H1 (cell line): ENCODE measurements around the gene ADIPOR2. TPM values are rescaled to one million over a fixed set of nuclear protein-coding genes. Genes with fewer than 3 reads are reported as not detected.

Experiments
- CTCF ChIA-PET: fragments of 300-600 bp; sonication (Branson Sonifier 250); formaldehyde crosslinking; loops from one replicate; lab custom pipeline; 2021; ENCODE audit not compliant: partially characterized antibody; lab: Charles Lee
- POLR2A ChIA-PET: fragments of 300-600 bp; sonication (Branson Sonifier 250); formaldehyde crosslinking; loops from one replicate; lab custom pipeline; 2021; ENCODE audit warnings: inconsistent platforms; ENCODE audit not compliant: partially characterized antibody; lab: Charles Lee
- DNase-seq, 2 experiments: peaks; one replicate each; pipeline versions ENCODE4 v3.0.0 to v3.0.0-alpha.2; 2010 to 2022; ENCODE audit warnings: low spot score in 2 of 2, low read depth in 1 of 2, mixed read lengths in 1 of 2
- FAIRE-seq: peaks from 2 replicates; lab custom pipeline; 2011; peaks lifted over from hg19 to GRCh38; lab: Jason Lieb, UNC
- H2AFZ ChIP-seq: 2 replicates; pipeline ENCODE4 v1.8.1; 2012; ENCODE audit warnings: low read length, inconsistent platforms
- H2AK5ac ChIP-seq: 2 replicates; pipeline ENCODE4 v1.6.1; 2013; ENCODE audit warnings: low read depth, low read length
- H2BK120ac ChIP-seq: replicated peaks from 2 replicates; pipeline ENCODE3; 2013; ENCODE audit warnings: low read depth, low read length, inconsistent platforms
- H2BK12ac ChIP-seq: 2 replicates; pipeline ENCODE4 v1.6.1; 2013; ENCODE audit warnings: low read depth, low read length
- H2BK15ac ChIP-seq: 2 replicates; pipeline ENCODE4 v1.6.1; 2013; ENCODE audit warnings: low read length
- H2BK20ac ChIP-seq: 2 replicates; pipeline ENCODE4 v1.6.1; 2013; ENCODE audit warnings: low read length
- H2BK5ac ChIP-seq: 2 replicates; pipeline ENCODE4 v1.6.1; 2013; ENCODE audit warnings: low read depth, low read length
- H3K14ac ChIP-seq: 2 replicates; pipeline ENCODE4 v1.6.1; 2013; ENCODE audit warnings: inconsistent platforms; ENCODE audit not compliant: insufficient read length
- H3K18ac ChIP-seq: 2 replicates; pipeline ENCODE4 v1.6.1; 2013; ENCODE audit warnings: low read length; ENCODE audit errors: extremely low read depth
- H3K23ac ChIP-seq: 2 replicates; pipeline ENCODE4 v1.6.1; 2013; ENCODE audit warnings: inconsistent platforms; ENCODE audit not compliant: insufficient read length
- H3K23me2 ChIP-seq: 2 replicates; pipeline ENCODE4 v1.6.1; 2013; ENCODE audit warnings: low read depth, low read length
- H3K27ac ChIP-seq: 2 replicates; pipeline ENCODE4 v1.6.1; 2011; ENCODE audit warnings: low read depth, low read length, inconsistent platforms
- H3K27me3 ChIP-seq, 4 experiments: replicated peaks in 1 of 4; 1 replicate in 1 of 4; 2 replicates in 3 of 4; pipeline versions ENCODE4 v1.6.1 to v1.8.1; 2011 to 2013; ENCODE audit warnings: low read length in 3 of 4, mild to moderate bottlenecking in 3 of 4, inconsistent platforms in 2 of 4, mixed read lengths in 2 of 4, moderate library complexity in 1 of 4; ENCODE audit not compliant: control insufficient read depth in 3 of 4, insufficient read depth in 3 of 4; ENCODE audit errors: extremely low read depth in 1 of 4
- H3K36me3 ChIP-seq, 4 experiments: 2 replicates each; pipeline versions ENCODE4 v1.6.1 to v1.8.1; 2011 to 2013; ENCODE audit warnings: mild to moderate bottlenecking in 4 of 4, low read length in 3 of 4, moderate library complexity in 2 of 4, control low read depth in 1 of 4, inconsistent platforms in 1 of 4; ENCODE audit not compliant: insufficient read depth in 4 of 4, control insufficient read depth in 2 of 4
- H3K4ac ChIP-seq: replicated peaks from 2 replicates; pipeline ENCODE3; 2013; ENCODE audit warnings: low read length, low read depth, mixed read lengths, inconsistent platforms; ENCODE audit not compliant: insufficient read length
- H3K4me1 ChIP-seq, 4 experiments: replicated peaks in 1 of 4; 1 replicate in 1 of 4; 2 replicates in 3 of 4; pipeline versions ENCODE4 v1.6.1 to v1.8.1; 2011 to 2013; ENCODE audit warnings: low read length in 3 of 4, inconsistent platforms in 2 of 4, mixed read lengths in 1 of 4; ENCODE audit not compliant: insufficient read depth in 4 of 4, control insufficient read depth in 3 of 4
- H3K4me2 ChIP-seq, 2 experiments: 2 replicates each; pipeline versions ENCODE4 v1.6.1 to v1.8.1; 2011 to 2013; ENCODE audit warnings: low read depth in 2 of 2, low read length in 2 of 2, control low read depth in 1 of 2, inconsistent platforms in 1 of 2, mild to moderate bottlenecking in 1 of 2; ENCODE audit not compliant: insufficient read depth in 1 of 2
- H3K4me3 ChIP-seq, 4 experiments: fragments of 200-600, 300-600 bp in 1 of 4; sonication (generic), shearing (Covaris generic), sonication (Bioruptor Twin) in 1 of 4; 2 replicates each; pipeline versions ENCODE4 v1.5.1 to v1.8.1; 2011 to 2016; ENCODE audit warnings: low read length in 4 of 4, low read depth in 3 of 4, control low read depth in 2 of 4, inconsistent platforms in 2 of 4, mild to moderate bottlenecking in 2 of 4, mixed read lengths in 1 of 4, moderate library complexity in 1 of 4; ENCODE audit not compliant: insufficient read depth in 2 of 4; ENCODE audit errors: extremely low read depth in 1 of 4
- H3K56ac ChIP-seq: replicated peaks from 2 replicates; pipeline ENCODE3; 2013; ENCODE audit warnings: low read depth, mild to moderate bottlenecking, mixed read lengths, low read length, inconsistent platforms; ENCODE audit not compliant: insufficient read length
- H3K79me1 ChIP-seq: 2 replicates; pipeline ENCODE4 v1.6.1; 2013; ENCODE audit warnings: low read depth, low read length, control low read depth
- H3K79me2 ChIP-seq, 2 experiments: 2 replicates each; pipeline versions ENCODE4 v1.6.1 to v1.8.1; 2012 to 2013; ENCODE audit warnings: low read length in 2 of 2, mild to moderate bottlenecking in 2 of 2, inconsistent platforms in 1 of 2; ENCODE audit not compliant: insufficient read depth in 2 of 2, control insufficient read depth in 1 of 2
- H3K9ac ChIP-seq, 4 experiments: replicated peaks in 1 of 4; 1 replicate in 1 of 4; 2 replicates in 3 of 4; pipeline versions ENCODE4 v1.6.1 to v1.8.1; 2011 to 2013; ENCODE audit warnings: low read depth in 3 of 4, low read length in 3 of 4, control low read depth in 2 of 4, mild to moderate bottlenecking in 2 of 4, moderate library complexity in 2 of 4, inconsistent platforms in 1 of 4; ENCODE audit errors: extremely low read depth in 1 of 4
- H3K9me3 ChIP-seq, 2 experiments: 2 replicates each; pipeline versions ENCODE4 v1.6.1 to v1.8.1; 2012 to 2013; ENCODE audit warnings: mild to moderate bottlenecking in 2 of 2, moderate library complexity in 2 of 2, control low read depth in 1 of 2, inconsistent platforms in 1 of 2, low read depth in 1 of 2, low read length in 1 of 2, mixed read lengths in 1 of 2; ENCODE audit not compliant: insufficient read depth in 2 of 2
- H4K20me1 ChIP-seq, 2 experiments: replicated peaks in 1 of 2; 2 replicates each; pipeline versions ENCODE3 to v1.8.1; 2011 to 2013; ENCODE audit warnings: inconsistent platforms in 2 of 2, low read length in 2 of 2, mild to moderate bottlenecking in 1 of 2; ENCODE audit not compliant: insufficient read depth in 2 of 2, control insufficient read depth in 1 of 2
- H4K5ac ChIP-seq: 2 replicates; pipeline ENCODE4 v1.6.1; 2013; ENCODE audit warnings: low read length, low read depth, mixed read lengths, inconsistent platforms; ENCODE audit not compliant: insufficient read length
- H4K8ac ChIP-seq: 2 replicates; pipeline ENCODE4 v1.8.0; 2013; ENCODE audit warnings: mild to moderate bottlenecking, moderate library complexity, low read length, inconsistent platforms; ENCODE audit not compliant: insufficient read depth; ENCODE audit errors: extremely low read depth
- H4K91ac ChIP-seq: replicated peaks from 2 replicates; pipeline ENCODE3; 2013; ENCODE audit warnings: low read length, mixed read lengths, inconsistent platforms; ENCODE audit not compliant: insufficient read length
- BRCA1 ChIP-seq: IDR thresholded peaks from 2 replicates; pipeline ENCODE4 v1.6.1; 2012; ENCODE audit warnings: low read depth, low read length, improper control_type of control experiment
- CBX8 ChIP-seq: fragments of 300-800, 300-1000 bp; sonication (generic); IDR thresholded peaks from 2 replicates; pipeline ENCODE4 v1.7.1; 2016; ENCODE audit warnings: low read depth, low read length, borderline replicate concordance
- CREB1 ChIP-seq: IDR thresholded peaks from 2 replicates; pipeline ENCODE4 v1.6.1; 2012; ENCODE audit warnings: inconsistent platforms
- FOSL1 ChIP-seq: IDR thresholded peaks from 2 replicates; pipeline ENCODE4 v1.6.1; 2011; ENCODE audit warnings: mild to moderate bottlenecking, low read depth, low read length, moderate library complexity; ENCODE audit not compliant: insufficient read depth
- HDAC2 ChIP-seq, 2 experiments: fragments of 300-600 bp in 1 of 2; sonication (generic) in 1 of 2; IDR thresholded peaks; 2 replicates each; pipeline ENCODE4 v1.6.1; 2011 to 2012; ENCODE audit warnings: low read depth in 2 of 2, low read length in 2 of 2, mild to moderate bottlenecking in 2 of 2, moderate library complexity in 2 of 2, borderline replicate concordance in 1 of 2, inconsistent platforms in 1 of 2
- HDAC6 ChIP-seq: IDR thresholded peaks from one replicate; pipeline ENCODE4 v1.7.1; 2012; ENCODE audit warnings: low read depth, mild to moderate bottlenecking, inconsistent platforms, low read length, moderate library complexity
- JUN ChIP-seq: IDR thresholded peaks from 2 replicates; pipeline ENCODE4 v1.6.1; 2011; ENCODE audit warnings: low read depth, mild to moderate bottlenecking, improper control_type of control experiment, low read length
- JUND ChIP-seq: IDR thresholded peaks from 2 replicates; pipeline ENCODE4 v1.6.1; 2011; ENCODE audit warnings: mild to moderate bottlenecking, improper control_type of control experiment, low read length
- MAFK ChIP-seq: IDR thresholded peaks from 2 replicates; pipeline ENCODE4 v1.6.1; 2012; ENCODE audit warnings: low read depth, mild to moderate bottlenecking, improper control_type of control experiment, low read length
- POU5F1 ChIP-seq: IDR thresholded peaks from 2 replicates; pipeline ENCODE4 v1.6.1; 2011; ENCODE audit warnings: low read depth, mild to moderate bottlenecking, low read length, moderate library complexity
- RFX5 ChIP-seq: IDR thresholded peaks from 2 replicates; pipeline ENCODE4 v1.6.1; 2011; ENCODE audit warnings: low read depth, low read length, improper control_type of control experiment, borderline replicate concordance
- RXRA ChIP-seq: IDR thresholded peaks from 2 replicates; pipeline ENCODE4 v1.6.1; 2011; ENCODE audit warnings: low read depth, mild to moderate bottlenecking, low read length, moderate library complexity; ENCODE audit not compliant: insufficient read depth
- SP4 ChIP-seq: IDR thresholded peaks from 2 replicates; pipeline ENCODE4 v1.6.1; 2012; ENCODE audit warnings: low read length, inconsistent platforms
- TAF7 ChIP-seq: optimal IDR thresholded peaks from 2 replicates; pipeline ENCODE3; 2011; ENCODE audit warnings: low read depth, mild to moderate bottlenecking, inconsistent platforms, low read length, moderate library complexity, borderline replicate concordance
- TCF12 ChIP-seq: IDR thresholded peaks from 2 replicates; pipeline ENCODE4 v1.6.1; 2011; ENCODE audit warnings: low read depth, mild to moderate bottlenecking, low read length
- YY1 ChIP-seq: IDR thresholded peaks from 2 replicates; pipeline ENCODE4 v1.6.1; 2011; ENCODE audit warnings: low read depth, mild to moderate bottlenecking, low read length
- WGBS, 2 experiments: shearing (Covaris generic) in 1 of 2; methylation state at CpG; one replicate each; pipeline versions ENCODE4 v1.1.6 to v1.1.7; 2013 to 2015; ENCODE audit warnings: low lambda C conversion rate in 2 of 2, mixed read lengths in 2 of 2, inconsistent platforms in 1 of 2, low coverage in 1 of 2, missing lambda C conversion rate in 1 of 2; ENCODE audit not compliant: insufficient replicate concordance in 2 of 2, insufficient coverage in 1 of 2, insufficient read length in 1 of 2; ENCODE audit errors: extremely low coverage in 1 of 2, missing lambda C conversion rate in 1 of 2; 5-methylcytosine and 5-hydroxymethylcytosine counted together
- polyA plus RNA-seq, 7 experiments: library from polyadenylated mRNA; depleted of rRNA in 3 of 7; stranded (reverse) in 5 of 7; unstranded in 2 of 7; fragments of >200 nt in 5 of 7; fragments of 200-250 nt in 2 of 7; gene quantifications; 1 replicate in 5 of 7; 2 replicates in 1 of 7; 4 replicates in 1 of 7; pipeline versions ENCODE4 v1.2.1 to v1.2.3, GENCODE V29; 2011 to 2013; ENCODE audit warnings: missing spikeins in 2 of 7, mixed read lengths in 2 of 7
- total RNA-seq: library from RNA; stranded (reverse); fragmentation: NEBNext Ultra II Directional; extraction: Animal tissue kit (Norgen Biotek cat#: 25700); gene quantifications from 2 replicates; pipeline ENCODE4 v1.2.1, GENCODE V29; 2021

Gene ADIPOR2
- total and polyA plus RNA-seq, 2 of the 8 experiments (the other 6 are each of a cell fraction or from before 2014, with no cell fraction given): 17.5 to 50.8 TPM

DNA sequence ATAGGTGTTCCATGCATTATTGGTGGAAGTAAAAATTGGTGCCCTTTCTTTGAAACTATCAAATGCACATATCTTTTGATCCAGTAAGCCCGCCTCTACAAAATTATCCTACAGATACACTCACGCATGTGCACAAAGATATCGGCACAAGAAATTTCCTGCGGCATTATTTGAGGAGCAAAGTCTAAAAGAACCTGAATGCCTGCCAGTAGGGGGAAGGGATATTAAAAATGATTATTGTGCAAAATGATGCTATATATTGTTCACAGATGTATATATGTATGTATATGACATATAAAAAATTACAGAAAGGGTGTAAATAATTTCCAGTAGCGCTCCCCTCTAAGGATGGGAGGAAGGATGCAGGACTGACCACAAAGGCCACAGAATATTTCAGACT lies 24.7 kb upstream of the ADIPOR2 start:
- Histone ChIP-seq H3K23ac (no peak overlapping the region), H3K4ac (no peak overlapping the region), H3K27ac (no peak overlapping the region), H3K27me3 (peaks cover 2 to 11% (median 9%) of the 10 kb centered on the region in 4 experiments), H3K36me3 (no peaks in the 10 kb centered on the region), H2AFZ (no peak overlapping the region), H2BK5ac (no peak overlapping the region), H4K5ac (no peak overlapping the region), H3K23me2 (peaks cover 5% of the 10 kb centered on the region; the same call in 1 of the 2 replicates), H3K56ac (no peak overlapping the region), H3K9me3 (no peaks in the 10 kb centered on the region; a peak in 1 of 4 replicates), H2BK120ac (no peak overlapping the region), H2BK12ac (no peak overlapping the region), H3K79me2 (no peaks in the 10 kb centered on the region), H3K4me1 (no peaks in the 10 kb centered on the region), H3K9ac (no peak overlapping the region), H2AK5ac (no peak overlapping the region), H4K20me1 (no peaks in the 10 kb centered on the region), H3K18ac (no peak overlapping the region), H3K4me3 (no peak overlapping the region), H4K91ac (no peak overlapping the region), H2BK15ac (no peak overlapping the region), H2BK20ac (no peak overlapping the region), H3K4me2 (no peak overlapping the region), H3K14ac (no peak overlapping the region), H4K8ac (no peak overlapping the region), H3K79me1 (no peaks in the 10 kb centered on the region)
- FAIRE-seq (no peak), DNase-seq (no peak)
- whole genome bisulfite sequencing, 2 experiments: 78% methylated on average over 5 of the region's 5 CpGs; no CpG with 5 or more reads in 1 of the 2 experiments
- POLR2A ChIA-PET: no interaction called here
- CTCF ChIA-PET: interaction anchor here (0.8 to 2.6 kb wide), 4 partner anchors 12 to 274 kb away, joined by 3 to 7 read pairs (median 6); no protein-coding TSS in a partner anchor
- no peak for TF ChIP-seq RFX5
- no peak for TF ChIP-seq BRCA1
- no peak for TF ChIP-seq MAFK
- no peak for TF ChIP-seq JUN
- no peak for TF ChIP-seq YY1
- TF ChIP-seq FOSL1: no peak
- TF ChIP-seq HDAC6: no peak
- no peak for TF ChIP-seq RXRA
- TF ChIP-seq HDAC2 (IDR thresholded peaks at IDR 0.05; ENCODE audit: borderline replicate concordance in 1 of 2, low read depth in 2 of 2, low read length in 2 of 2): no peak
- no peak for TF ChIP-seq JUND
- no peak for TF ChIP-seq TCF12
- no peak for TF ChIP-seq TAF7
- no peak for TF ChIP-seq POU5F1
- TF ChIP-seq CREB1: no peak
- TF ChIP-seq CBX8: no peak
- no peak for TF ChIP-seq SP4
